Neural cell (in vitro differentiated cells): ENCODE results near the gene RPP30.

Experiments
- EZH2 ChIP-seq: fragments of 200-600, 300-800 bp; shearing (Covaris generic), sonication (generic); IDR thresholded peaks from 2 replicates; pipeline ENCODE4 v1.6.1; 2014; ENCODE audit warnings: antibody characterized with exemption, low read length, borderline replicate concordance, mild to moderate bottlenecking; ENCODE audit not compliant: insufficient read depth, poor library complexity, severe bottlenecking
- POLR2AphosphoS5 ChIP-seq: IDR thresholded peaks from 2 replicates; pipeline ENCODE4 v1.6.1; 2012
- TF ChIP-seq, protein P1 (sequence below): fragments of 450-650 bp; IDR thresholded peaks from 2 replicates; pipeline ENCODE4 v1.5.1; 2014; ENCODE audit warnings: antibody characterized with exemption, mild to moderate bottlenecking, moderate library complexity; ENCODE audit not compliant: poor library complexity, severe bottlenecking

DNA sequence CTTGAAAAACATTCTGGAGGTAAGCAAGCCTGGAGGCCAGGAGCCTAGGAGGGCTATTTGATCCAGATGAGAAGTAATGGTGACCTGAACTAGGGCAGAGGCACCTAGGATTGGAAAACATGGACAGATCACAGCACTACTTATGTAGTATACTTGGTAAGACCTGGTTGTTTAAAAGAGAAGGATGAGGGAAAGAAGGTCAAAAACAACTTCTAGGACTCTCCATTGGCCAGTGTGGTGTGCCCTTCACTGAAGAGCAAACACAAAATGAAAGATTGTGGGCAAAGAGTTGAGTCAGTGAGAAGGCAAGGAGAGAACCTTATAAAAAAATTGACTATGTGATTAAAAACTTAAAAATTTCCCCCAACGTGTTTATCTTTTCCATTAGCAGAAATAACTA lies 34.8 kb downstream of the RPP30 start:
- TF ChIP-seq EZH2 = no peak
- TF ChIP-seq POLR2AphosphoS5 = no peak
- TF ChIP-seq, protein P1, sequence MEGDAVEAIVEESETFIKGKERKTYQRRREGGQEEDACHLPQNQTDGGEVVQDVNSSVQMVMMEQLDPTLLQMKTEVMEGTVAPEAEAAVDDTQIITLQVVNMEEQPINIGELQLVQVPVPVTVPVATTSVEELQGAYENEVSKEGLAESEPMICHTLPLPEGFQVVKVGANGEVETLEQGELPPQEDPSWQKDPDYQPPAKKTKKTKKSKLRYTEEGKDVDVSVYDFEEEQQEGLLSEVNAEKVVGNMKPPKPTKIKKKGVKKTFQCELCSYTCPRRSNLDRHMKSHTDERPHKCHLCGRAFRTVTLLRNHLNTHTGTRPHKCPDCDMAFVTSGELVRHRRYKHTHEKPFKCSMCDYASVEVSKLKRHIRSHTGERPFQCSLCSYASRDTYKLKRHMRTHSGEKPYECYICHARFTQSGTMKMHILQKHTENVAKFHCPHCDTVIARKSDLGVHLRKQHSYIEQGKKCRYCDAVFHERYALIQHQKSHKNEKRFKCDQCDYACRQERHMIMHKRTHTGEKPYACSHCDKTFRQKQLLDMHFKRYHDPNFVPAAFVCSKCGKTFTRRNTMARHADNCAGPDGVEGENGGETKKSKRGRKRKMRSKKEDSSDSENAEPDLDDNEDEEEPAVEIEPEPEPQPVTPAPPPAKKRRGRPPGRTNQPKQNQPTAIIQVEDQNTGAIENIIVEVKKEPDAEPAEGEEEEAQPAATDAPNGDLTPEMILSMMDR = no peak
